ENCODE data around the gene ARHGAP21. TPM values are rescaled to one million over a fixed set of nuclear protein-coding genes. Genes with fewer than 3 reads are reported as not detected.

Gene ARHGAP21
- polyA plus RNA-seq, 1 experiment = 126 TPM

GRCh38 chr10:24652381-24652957 is 71.2 kb downstream of the ARHGAP21 start:
- ChIA-PET CTCF (no interaction called here), POLR2A (no interaction called here)
- no peak for TF ChIP-seq CTCF (IDR thresholded peaks at IDR 0.05; ENCODE audit: low read depth, low read length)
- no peak overlapping the region for H3K4me3 ChIP-seq (ENCODE audit: low read depth, low read length)
- H3K9me3 ChIP-seq (ENCODE audit: control insufficient read depth, insufficient read depth, low read length) = no peaks in the 10 kb centered on the region; the same call in 1 of the 2 replicates
- H3K27ac ChIP-seq (ENCODE audit: low read depth, low read length) = no peak overlapping the region
- no peaks in the 10 kb centered on the region for H3K27me3 ChIP-seq (ENCODE audit: control insufficient read depth, insufficient read depth, low read length)
- no peak for DNase-seq (ENCODE audit: low read depth, low spot score)

- H3K9me3 ChIP-seq (ENCODE audit: control insufficient read depth, insufficient read depth, low read length) = no peaks in the 10 kb centered on the region; the same call in 1 of the 2 replicates
- CTCF ChIA-PET = no interaction called here
- H3K4me3 ChIP-seq (ENCODE audit: low read depth, low read length) = no peak overlapping the region
- no peaks in the 10 kb centered on the region for H3K27me3 ChIP-seq (ENCODE audit: control insufficient read depth, insufficient read depth, low read length)
- H3K27ac ChIP-seq (ENCODE audit: low read depth, low read length) = no peak overlapping the region
- POLR2A ChIA-PET = no interaction called here
- no peak for TF ChIP-seq CTCF (IDR thresholded peaks at IDR 0.05; ENCODE audit: low read depth, low read length)
- no peak for DNase-seq (ENCODE audit: low read depth, low spot score)
Observed at GRCh38 chr10:24651923-24652322, 71.8 kb downstream of the ARHGAP21 start.

GRCh38 chr10:24650669-24651391 is 72.9 kb downstream of the ARHGAP21 start:
- POLR2A ChIA-PET = no interaction called here
- Histone ChIP-seq H3K27ac (ENCODE audit: low read depth, low read length) (no peak overlapping the region), H3K4me3 (ENCODE audit: low read depth, low read length) (no peak overlapping the region), H3K9me3 (ENCODE audit: control insufficient read depth, insufficient read depth, low read length) (no peaks in the 10 kb centered on the region; the same call in 1 of the 2 replicates), H3K27me3 (ENCODE audit: control insufficient read depth, insufficient read depth, low read length) (no peaks in the 10 kb centered on the region)
- TF ChIP-seq CTCF (IDR thresholded peaks at IDR 0.05; ENCODE audit: low read depth, low read length) = no peak
- CTCF ChIA-PET = no interaction called here
- DNase-seq (ENCODE audit: low read depth, low spot score) = no peak

- POLR2A ChIA-PET = no interaction called here
- H3K9me3 ChIP-seq (ENCODE audit: control insufficient read depth, insufficient read depth, low read length) = no peaks in the 10 kb centered on the region
- H3K4me3 ChIP-seq (ENCODE audit: low read depth, low read length) = no peak overlapping the region
- no peak for TF ChIP-seq CTCF (IDR thresholded peaks at IDR 0.05; ENCODE audit: low read depth, low read length)
- DNase-seq (ENCODE audit: low read depth, low spot score) = no peak
- H3K27ac ChIP-seq (ENCODE audit: low read depth, low read length) = no peak overlapping the region
- no peaks in the 10 kb centered on the region for H3K27me3 ChIP-seq (ENCODE audit: control insufficient read depth, insufficient read depth, low read length)
- CTCF ChIA-PET = interaction anchor here (0.6 to 1.9 kb wide), 3 partner anchors 28 to 435 kb away, joined by 3 to 18 read pairs (median 4); no protein-coding TSS in a partner anchor
Observed at GRCh38 chr10:24645784-24646183, 77.9 kb downstream of the ARHGAP21 start.

GRCh38 chr10:24645022-24645421 is 78.7 kb downstream of the ARHGAP21 start:
- Histone ChIP-seq H3K4me3 (ENCODE audit: low read depth, low read length) (no peak overlapping the region), H3K27ac (ENCODE audit: low read depth, low read length) (no peak overlapping the region), H3K27me3 (ENCODE audit: control insufficient read depth, insufficient read depth, low read length) (no peaks in the 10 kb centered on the region), H3K9me3 (ENCODE audit: control insufficient read depth, insufficient read depth, low read length) (no peaks in the 10 kb centered on the region)
- ChIA-PET CTCF (no interaction called here), POLR2A (no interaction called here)
- TF ChIP-seq CTCF (IDR thresholded peaks at IDR 0.05; ENCODE audit: low read depth, low read length) = no peak
- DNase-seq (ENCODE audit: low read depth, low spot score) = no peak

Measured in AG04450 (cell line).